HepG2 (cell line): ENCODE data around the gene HDLBP. TPM values are rescaled to one million over a fixed set of nuclear protein-coding genes. Genes with fewer than 3 reads are reported as not detected.

ENCODE experiments used
- AKNA ChIP-seq: sonication (generic); formaldehyde crosslinking; IDR thresholded peaks from 2 replicates; pipeline ENCODE4 v1.4.0; 2020; ENCODE audit warnings: missing genetic modification reagents, borderline replicate concordance
- ARNT2 ChIP-seq: sonication (generic); formaldehyde crosslinking; IDR thresholded peaks from 2 replicates; pipeline ENCODE4 v1.8.0; 2022; ENCODE audit warnings: mild to moderate bottlenecking, low read depth, missing genetic modification reagents, moderate library complexity
- CREBL2 ChIP-seq: sonication (generic); formaldehyde crosslinking; IDR thresholded peaks from 2 replicates; pipeline ENCODE4 v1.8.1; 2023; ENCODE audit warnings: missing genetic modification reagents, mild to moderate bottlenecking, borderline replicate concordance
- ETS1 ChIP-seq: sonication (generic); formaldehyde crosslinking; IDR thresholded peaks from 2 replicates; pipeline ENCODE4 v1.4.0; 2020; ENCODE audit warnings: missing genetic modification reagents
- HHEX ChIP-seq: IDR thresholded peaks from 2 replicates; pipeline ENCODE4 v1.6.1; 2016; ENCODE audit warnings: control low read depth
- LCORL ChIP-seq, 2 experiments: fragments of 450-650 bp in 1 of 2; sonication (generic) in 1 of 2; formaldehyde crosslinking in 1 of 2; IDR thresholded peaks; 2 replicates each; pipeline versions ENCODE4 v1.5.0 to v1.6.1; 2017 to 2020; ENCODE audit warnings: antibody characterized with exemption in 1 of 2, missing genetic modification reagents in 1 of 2
- PLSCR1 ChIP-seq: sonication (generic); formaldehyde crosslinking; IDR thresholded peaks from 2 replicates; pipeline ENCODE4 v1.5.0; 2020; ENCODE audit warnings: missing genetic modification reagents, mild to moderate bottlenecking, borderline replicate concordance
- POLR2G ChIP-seq: fragments of 200-400 bp; formaldehyde crosslinking; IDR thresholded peaks from 2 replicates; pipeline ENCODE4 v1.6.1; 2018; ENCODE audit warnings: mild to moderate bottlenecking, low read depth, low read length, moderate library complexity
- SP1 ChIP-seq, 2 experiments: fragments of 450-650 bp in 1 of 2; sonication (generic) in 1 of 2; formaldehyde crosslinking in 1 of 2; IDR thresholded peaks; 2 replicates each; pipeline versions ENCODE4 v1.4.0 to v1.6.1; 2016 to 2020; ENCODE audit warnings: missing genetic modification reagents in 1 of 2
- THAP8 ChIP-seq: sonication (generic); formaldehyde crosslinking; IDR thresholded peaks from 2 replicates; pipeline ENCODE4 v1.5.1; 2020; ENCODE audit warnings: missing genetic modification reagents, mild to moderate bottlenecking, borderline replicate concordance
- ZNF143 ChIP-seq: sonication (generic); formaldehyde crosslinking; IDR thresholded peaks from 2 replicates; pipeline ENCODE4 v1.4.0; 2020; ENCODE audit warnings: missing genetic modification reagents
- ZNF18 ChIP-seq: sonication (generic); formaldehyde crosslinking; IDR thresholded peaks from 2 replicates; pipeline ENCODE4 v1.8.0; 2022; ENCODE audit warnings: mild to moderate bottlenecking, missing genetic modification reagents; ENCODE audit not compliant: insufficient replicate concordance
- ZNF329 ChIP-seq: sonication (generic); formaldehyde crosslinking; IDR thresholded peaks from 2 replicates; pipeline ENCODE4 v1.9.0; 2021; ENCODE audit warnings: low read depth, mild to moderate bottlenecking, missing genetic modification reagents
- ZNF772 ChIP-seq: sonication (generic); formaldehyde crosslinking; IDR thresholded peaks from 2 replicates; pipeline ENCODE4 v1.5.0; 2020; ENCODE audit warnings: mild to moderate bottlenecking, missing genetic modification reagents
- ZNF784 ChIP-seq: sonication (generic); formaldehyde crosslinking; IDR thresholded peaks from 2 replicates; pipeline ENCODE4 v1.5.1; 2020; ENCODE audit warnings: missing genetic modification reagents, mild to moderate bottlenecking, borderline replicate concordance
- polyA plus RNA-seq, 8 experiments: library from polyadenylated mRNA; depleted of rRNA in 3 of 8; stranded (reverse) in 7 of 8; unstranded in 1 of 8; fragments of >200 nt; fragmentation: Illumina TruSeq in 4 of 8; extraction: Trizol in 4 of 8; gene quantifications; 2 replicates each; pipeline versions ENCODE4 v1.2.1 to v1.2.3, GENCODE V29; 2011 to 2016; ENCODE audit warnings: low read depth in 4 of 8, missing spikeins in 1 of 8, mixed read lengths in 1 of 8; ENCODE audit not compliant: insufficient read depth in 1 of 8
- total RNA-seq, 5 experiments: library from RNA; depleted of rRNA; stranded (reverse); fragments of >200 nt; fragmentation: Illumina TruSeq; extraction: Trizol; gene quantifications; 2 replicates each; pipeline ENCODE4 v1.2.3, GENCODE V29; 2016; ENCODE audit warnings: low read depth in 1 of 5

HDLBP gene
- total and polyA plus RNA-seq, 2 of the 13 experiments (the other 11 are each of a cell fraction or from before 2014, with no cell fraction given): 464 to 707 TPM

GRCh38 chr2:241355983-241356870, 40.8 kb upstream of the HDLBP start, which contains the start of gene FARP2 (continued):
- TF ChIP-seq ZNF143: no peak
- TF ChIP-seq CREBL2 (CRISPR knock-in tag): no peak
- peak; percentile 48; the same call in 1 of the 2 replicates for TF ChIP-seq ZNF784 (CRISPR knock-in tag)
- no peak for TF ChIP-seq AKNA
- no peak for TF ChIP-seq ZNF18
- peak; percentile 88 for TF ChIP-seq POLR2G
- no peak for TF ChIP-seq ZNF329 (CRISPR knock-in tag)
- TF ChIP-seq LCORL (IDR thresholded peaks at IDR 0.05): no peak
- no peak for TF ChIP-seq LCORL (CRISPR knock-in tag; IDR thresholded peaks at IDR 0.05)
- TF ChIP-seq PLSCR1 (CRISPR knock-in tag): no peak
- TF ChIP-seq ARNT2 (CRISPR knock-in tag): peak; percentile 91
- no peak for TF ChIP-seq SP1 (IDR thresholded peaks at IDR 0.05)
- peak; percentile 85 for TF ChIP-seq SP1 (CRISPR knock-in tag; IDR thresholded peaks at IDR 0.05)
- TF ChIP-seq THAP8 (CRISPR knock-in tag): no peak
- peak; percentile 81; the same call in 1 of the 2 replicates for TF ChIP-seq ZNF772 (CRISPR knock-in tag)
- 0 out of 2 replicates have a peak, but pooled peaks have one; percentile 26 for TF ChIP-seq ETS1 (CRISPR knock-in tag)
- TF ChIP-seq HHEX (CRISPR knock-in tag): no peak
